ENCODE results near the gene ADTRP. TPM values are rescaled to one million over a fixed set of nuclear protein-coding genes. Genes with fewer than 3 reads are reported as not detected.

The ADTRP gene
- total and polyA plus RNA-seq, 10 of the 15 experiments (the other 5 are each of a cell fraction or from before 2014, with no cell fraction given) = 0.10 to 2.6 (median 2.1) TPM

DNA sequence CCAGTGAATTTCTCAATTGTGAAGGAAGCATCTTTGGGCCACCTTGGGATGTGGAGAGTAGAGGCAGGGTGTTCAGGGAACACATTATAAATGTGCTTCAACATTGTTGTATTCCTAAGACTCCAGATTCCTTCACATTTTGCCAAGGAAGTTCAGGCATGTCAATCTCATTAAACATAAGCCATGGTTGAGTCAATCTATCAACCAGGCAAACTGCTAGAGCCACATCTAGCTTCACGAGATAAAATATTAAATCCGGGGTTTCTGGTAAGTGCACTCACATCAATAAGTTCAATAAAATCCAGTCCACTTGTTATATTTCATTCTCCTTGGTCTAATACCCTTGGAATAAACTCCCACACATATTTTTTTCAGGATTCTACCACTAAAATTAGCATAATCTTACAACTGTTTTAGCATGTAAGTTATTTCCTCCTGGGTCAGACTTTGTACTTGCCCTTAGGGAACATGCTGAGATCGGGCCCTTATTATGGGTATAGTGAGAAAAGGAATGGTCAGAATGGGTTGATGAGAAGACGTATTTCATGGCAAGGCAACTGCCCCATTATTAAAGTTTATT is 93.6 kb downstream of the ADTRP start (continued):
- TF ChIP-seq, protein P1, sequence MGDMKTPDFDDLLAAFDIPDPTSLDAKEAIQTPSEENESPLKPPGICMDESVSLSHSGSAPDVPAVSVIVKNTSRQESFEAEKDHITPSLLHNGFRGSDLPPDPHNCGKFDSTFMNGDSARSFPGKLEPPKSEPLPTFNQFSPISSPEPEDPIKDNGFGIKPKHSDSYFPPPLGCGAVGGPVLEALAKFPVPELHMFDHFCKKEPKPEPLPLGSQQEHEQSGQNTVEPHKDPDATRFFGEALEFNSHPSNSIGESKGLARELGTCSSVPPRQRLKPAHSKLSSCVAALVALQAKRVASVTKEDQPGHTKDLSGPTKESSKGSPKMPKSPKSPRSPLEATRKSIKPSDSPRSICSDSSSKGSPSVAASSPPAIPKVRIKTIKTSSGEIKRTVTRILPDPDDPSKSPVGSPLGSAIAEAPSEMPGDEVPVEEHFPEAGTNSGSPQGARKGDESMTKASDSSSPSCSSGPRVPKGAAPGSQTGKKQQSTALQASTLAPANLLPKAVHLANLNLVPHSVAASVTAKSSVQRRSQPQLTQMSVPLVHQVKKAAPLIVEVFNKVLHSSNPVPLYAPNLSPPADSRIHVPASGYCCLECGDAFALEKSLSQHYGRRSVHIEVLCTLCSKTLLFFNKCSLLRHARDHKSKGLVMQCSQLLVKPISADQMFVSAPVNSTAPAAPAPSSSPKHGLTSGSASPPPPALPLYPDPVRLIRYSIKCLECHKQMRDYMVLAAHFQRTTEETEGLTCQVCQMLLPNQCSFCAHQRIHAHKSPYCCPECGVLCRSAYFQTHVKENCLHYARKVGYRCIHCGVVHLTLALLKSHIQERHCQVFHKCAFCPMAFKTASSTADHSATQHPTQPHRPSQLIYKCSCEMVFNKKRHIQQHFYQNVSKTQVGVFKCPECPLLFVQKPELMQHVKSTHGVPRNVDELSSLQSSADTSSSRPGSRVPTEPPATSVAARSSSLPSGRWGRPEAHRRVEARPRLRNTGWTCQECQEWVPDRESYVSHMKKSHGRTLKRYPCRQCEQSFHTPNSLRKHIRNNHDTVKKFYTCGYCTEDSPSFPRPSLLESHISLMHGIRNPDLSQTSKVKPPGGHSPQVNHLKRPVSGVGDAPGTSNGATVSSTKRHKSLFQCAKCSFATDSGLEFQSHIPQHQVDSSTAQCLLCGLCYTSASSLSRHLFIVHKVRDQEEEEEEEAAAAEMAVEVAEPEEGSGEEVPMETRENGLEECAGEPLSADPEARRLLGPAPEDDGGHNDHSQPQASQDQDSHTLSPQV (IDR thresholded peaks at IDR 0.05) = no peak
- no peak for TF ChIP-seq CREM (IDR thresholded peaks at IDR 0.05; ENCODE audit: low read depth)
- TF ChIP-seq POLR2AphosphoS2 (IDR thresholded peaks at IDR 0.05; ENCODE audit: low read depth, low read length) = no peak
- TF ChIP-seq, protein P2, sequence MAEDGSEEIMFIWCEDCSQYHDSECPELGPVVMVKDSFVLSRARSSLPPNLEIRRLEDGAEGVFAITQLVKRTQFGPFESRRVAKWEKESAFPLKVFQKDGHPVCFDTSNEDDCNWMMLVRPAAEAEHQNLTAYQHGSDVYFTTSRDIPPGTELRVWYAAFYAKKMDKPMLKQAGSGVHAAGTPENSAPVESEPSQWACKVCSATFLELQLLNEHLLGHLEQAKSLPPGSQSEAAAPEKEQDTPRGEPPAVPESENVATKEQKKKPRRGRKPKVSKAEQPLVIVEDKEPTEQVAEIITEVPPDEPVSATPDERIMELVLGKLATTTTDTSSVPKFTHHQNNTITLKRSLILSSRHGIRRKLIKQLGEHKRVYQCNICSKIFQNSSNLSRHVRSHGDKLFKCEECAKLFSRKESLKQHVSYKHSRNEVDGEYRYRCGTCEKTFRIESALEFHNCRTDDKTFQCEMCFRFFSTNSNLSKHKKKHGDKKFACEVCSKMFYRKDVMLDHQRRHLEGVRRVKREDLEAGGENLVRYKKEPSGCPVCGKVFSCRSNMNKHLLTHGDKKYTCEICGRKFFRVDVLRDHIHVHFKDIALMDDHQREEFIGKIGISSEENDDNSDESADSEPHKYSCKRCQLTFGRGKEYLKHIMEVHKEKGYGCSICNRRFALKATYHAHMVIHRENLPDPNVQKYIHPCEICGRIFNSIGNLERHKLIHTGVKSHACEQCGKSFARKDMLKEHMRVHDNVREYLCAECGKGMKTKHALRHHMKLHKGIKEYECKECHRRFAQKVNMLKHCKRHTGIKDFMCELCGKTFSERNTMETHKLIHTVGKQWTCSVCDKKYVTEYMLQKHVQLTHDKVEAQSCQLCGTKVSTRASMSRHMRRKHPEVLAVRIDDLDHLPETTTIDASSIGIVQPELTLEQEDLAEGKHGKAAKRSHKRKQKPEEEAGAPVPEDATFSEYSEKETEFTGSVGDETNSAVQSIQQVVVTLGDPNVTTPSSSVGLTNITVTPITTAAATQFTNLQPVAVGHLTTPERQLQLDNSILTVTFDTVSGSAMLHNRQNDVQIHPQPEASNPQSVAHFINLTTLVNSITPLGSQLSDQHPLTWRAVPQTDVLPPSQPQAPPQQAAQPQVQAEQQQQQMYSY (CRISPR knock-in tag; IDR thresholded peaks at IDR 0.05) = no peak
- TF ChIP-seq ZNF274 (IDR thresholded peaks at IDR 0.05; ENCODE audit: insufficient read depth, insufficient read length) = no peak
- TF ChIP-seq NFIC (IDR thresholded peaks at IDR 0.05; ENCODE audit: low read depth, low read length) = no peak
- TF ChIP-seq SMAD1 (IDR thresholded peaks at IDR 0.05; ENCODE audit: low read depth, partially characterized antibody) = no peak
- TF ChIP-seq, protein P3, sequence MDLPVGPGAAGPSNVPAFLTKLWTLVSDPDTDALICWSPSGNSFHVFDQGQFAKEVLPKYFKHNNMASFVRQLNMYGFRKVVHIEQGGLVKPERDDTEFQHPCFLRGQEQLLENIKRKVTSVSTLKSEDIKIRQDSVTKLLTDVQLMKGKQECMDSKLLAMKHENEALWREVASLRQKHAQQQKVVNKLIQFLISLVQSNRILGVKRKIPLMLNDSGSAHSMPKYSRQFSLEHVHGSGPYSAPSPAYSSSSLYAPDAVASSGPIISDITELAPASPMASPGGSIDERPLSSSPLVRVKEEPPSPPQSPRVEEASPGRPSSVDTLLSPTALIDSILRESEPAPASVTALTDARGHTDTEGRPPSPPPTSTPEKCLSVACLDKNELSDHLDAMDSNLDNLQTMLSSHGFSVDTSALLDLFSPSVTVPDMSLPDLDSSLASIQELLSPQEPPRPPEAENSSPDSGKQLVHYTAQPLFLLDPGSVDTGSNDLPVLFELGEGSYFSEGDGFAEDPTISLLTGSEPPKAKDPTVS (IDR thresholded peaks at IDR 0.05; ENCODE audit: low read depth, low read length) = no peak
- no peak for TF ChIP-seq GABPA (IDR thresholded peaks at IDR 0.05; ENCODE audit: low read depth)
